PC-9 (cell line): ENCODE results near the gene WAPL. TPM values are rescaled to one million over a fixed set of nuclear protein-coding genes. Genes with fewer than 3 reads are reported as not detected.
"Not testable (repeated sequence)": the region's sequence is repeated elsewhere in the genome, so short reads cannot be mapped to it uniquely, and the experiment has no call there.

Experiments used
- BruUV-seq: library from RNA; stranded (reverse); fragments of 400-500 nt; replicated peaks from 2 replicates; lab custom pipeline; 2021; lab: Mats Ljungman, UMichigan
- CTCF ChIA-PET: fragments of 300-600 bp; sonication (Branson Sonifier 250); formaldehyde crosslinking; loops from one replicate; lab custom pipeline; 2022; ENCODE audit warnings: antibody characterized with exemption; lab: Charles Lee
- POLR2A ChIA-PET: fragments of 300-600 bp; sonication (Branson Sonifier 250); formaldehyde crosslinking; loops from one replicate; lab custom pipeline; 2022; ENCODE audit warnings: antibody characterized with exemption; ENCODE audit not compliant: unreplicated experiment; lab: Charles Lee
- DNase-seq, 2 experiments: peaks; one replicate each; pipeline versions ENCODE4 v3.0.0 to v3.0.0-alpha.2; 2015 to 2022; ENCODE audit warnings: mixed read lengths in 1 of 2
- H2AFZ ChIP-seq: fragments of 200-600 bp; sonication (generic); 2 replicates; pipeline ENCODE4 v1.8.1; 2017; ENCODE audit warnings: antibody characterized with exemption
- H3F3A ChIP-seq: fragments of 200-600 bp; sonication (generic); 2 replicates; pipeline ENCODE4 v1.8.1; 2017; ENCODE audit warnings: antibody characterized with exemption, mild to moderate bottlenecking, low read depth; ENCODE audit not compliant: insufficient read depth
- H3K27ac ChIP-seq: fragments of 200-600 bp; sonication (generic); 2 replicates; pipeline ENCODE4 v1.6.1; 2016; ENCODE audit warnings: mixed run types
- H3K27me3 ChIP-seq: fragments of 200-600 bp; sonication (generic); 2 replicates; pipeline ENCODE4 v1.6.1; 2016; ENCODE audit warnings: low read depth, mixed run types; ENCODE audit not compliant: insufficient read depth
- H3K36me3 ChIP-seq: fragments of 200-600 bp; sonication (generic); 2 replicates; pipeline ENCODE4 v1.6.1; 2016; ENCODE audit warnings: low read depth, mixed run types
- H3K4me1 ChIP-seq: fragments of 200-600 bp; sonication (generic); replicated peaks from 2 replicates; pipeline ENCODE4 v1.6.1; 2016; ENCODE audit warnings: mixed run types; ENCODE audit not compliant: insufficient read depth
- H3K4me2 ChIP-seq: fragments of 200-600 bp; sonication (generic); 2 replicates; pipeline ENCODE4 v1.6.1; 2017; ENCODE audit warnings: mixed run types
- H3K4me3 ChIP-seq: fragments of 200-600 bp; sonication (generic); 2 replicates; pipeline ENCODE4 v1.6.1; 2016; ENCODE audit warnings: mixed run types
- H3K79me2 ChIP-seq: fragments of 200-600 bp; sonication (generic); 2 replicates; pipeline ENCODE4 v1.6.1; 2017; ENCODE audit warnings: low read depth, mixed run types
- H3K9me2 ChIP-seq: fragments of 200-600 bp; sonication (generic); 2 replicates; pipeline ENCODE4 v1.8.1; 2017; ENCODE audit warnings: mild to moderate bottlenecking; ENCODE audit not compliant: insufficient read depth
- H3K9me3 ChIP-seq: fragments of 200-600 bp; sonication (generic); 2 replicates; pipeline ENCODE4 v1.8.1; 2016; ENCODE audit warnings: low read depth; ENCODE audit not compliant: insufficient read depth
- H4K20me1 ChIP-seq: fragments of 200-600 bp; sonication (generic); 2 replicates; pipeline ENCODE4 v1.8.1; 2017; ENCODE audit not compliant: insufficient read depth
- EZH2 ChIP-seq: fragments of 200-600 bp; sonication (generic); IDR thresholded peaks from 2 replicates; pipeline ENCODE4 v1.8.0; 2017; ENCODE audit warnings: antibody characterized with exemption, low read depth
- intact Hi-C: fragments of 100-400 bp; cut with micrococcal nuclease; formaldehyde crosslinking; loops from one replicate; pipeline ENCODE4 v1.10.0; 2022; ENCODE audit not compliant: unreplicated experiment
- total RNA-seq: library from RNA; stranded (reverse); gene quantifications from 2 replicates; pipeline ENCODE4 v1.2.3, GENCODE V29; 2021
- TF ChIP-seq, protein P1 (sequence below): fragments of 200-600 bp; sonication (generic); conservative IDR thresholded peaks from 2 replicates; pipeline ENCODE4 v1.6.1; 2017; ENCODE audit warnings: mixed run types, antibody characterized with exemption, mild to moderate bottlenecking, moderate library complexity

WAPL gene
- total RNA-seq, 1 experiment from 2014 or later = 20.9 TPM

DNA sequence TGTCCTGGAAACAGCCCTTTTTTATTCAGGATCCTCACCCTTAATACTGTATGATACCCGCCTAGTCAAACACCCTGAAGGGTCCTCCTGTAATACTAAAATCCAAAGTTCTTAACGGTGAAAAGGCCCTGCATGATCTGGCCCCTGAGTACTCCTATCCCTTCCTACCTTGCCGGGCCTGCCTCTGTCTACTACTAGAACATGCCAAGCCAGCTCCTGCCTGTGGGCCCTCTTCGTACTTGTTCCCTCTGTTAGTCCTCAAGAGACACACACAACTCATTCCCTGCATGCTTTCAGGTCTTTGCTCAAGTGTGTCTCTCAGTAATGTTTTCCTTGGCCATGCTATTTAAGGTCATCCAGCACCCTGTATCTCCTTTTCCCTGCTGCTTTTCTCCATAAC is 5.0 kb upstream of the WAPL start:
- peaks cover 9% of the 10 kb centered on the region for H3K4me1 ChIP-seq
- intact Hi-C loops = no loop called here
- POLR2A ChIA-PET = no interaction called here

GRCh38 chr10:86525713-86526112 is 4.1 kb upstream of the WAPL start:
- H3K4me2 ChIP-seq, BruUV-seq, H3K36me3 ChIP-seq, DNase-seq, H3F3A ChIP-seq, H4K20me1 ChIP-seq, H3K4me3 ChIP-seq, H3K27ac ChIP-seq, intact Hi-C loops, H3K4me1 ChIP-seq, H3K9me2 ChIP-seq, H2AFZ ChIP-seq, H3K27me3 ChIP-seq, H3K9me3 ChIP-seq: not testable (repeated sequence)
- H3K79me2 ChIP-seq = peaks cover 28% of the 10 kb centered on the region
- ChIA-PET POLR2A (interaction anchor here (0.6 kb wide), 2 partner anchors 93 to 103 kb away, joined by 3 to 5 read pairs; no protein-coding TSS in a partner anchor), CTCF (interaction anchor here (0.6 kb wide), 1 partner anchor 60 kb away, joined by 6 read pairs; no protein-coding TSS in a partner anchor)

More for the DNA sequence above, 5.0 kb upstream of the WAPL start:
- no peak overlapping the region for H3K27ac ChIP-seq
- no TSS peak for BruUV-seq
- no peaks in the 10 kb centered on the region for H3F3A ChIP-seq
- no peaks in the 10 kb centered on the region for H3K9me3 ChIP-seq
- no peaks in the 10 kb centered on the region for H4K20me1 ChIP-seq
- no peaks in the 10 kb centered on the region for H3K36me3 ChIP-seq
- H3K4me2 ChIP-seq = no peak overlapping the region
- H3K27me3 ChIP-seq = no peaks in the 10 kb centered on the region
- no peaks in the 10 kb centered on the region for H3K9me2 ChIP-seq
- TF ChIP-seq, protein P1, sequence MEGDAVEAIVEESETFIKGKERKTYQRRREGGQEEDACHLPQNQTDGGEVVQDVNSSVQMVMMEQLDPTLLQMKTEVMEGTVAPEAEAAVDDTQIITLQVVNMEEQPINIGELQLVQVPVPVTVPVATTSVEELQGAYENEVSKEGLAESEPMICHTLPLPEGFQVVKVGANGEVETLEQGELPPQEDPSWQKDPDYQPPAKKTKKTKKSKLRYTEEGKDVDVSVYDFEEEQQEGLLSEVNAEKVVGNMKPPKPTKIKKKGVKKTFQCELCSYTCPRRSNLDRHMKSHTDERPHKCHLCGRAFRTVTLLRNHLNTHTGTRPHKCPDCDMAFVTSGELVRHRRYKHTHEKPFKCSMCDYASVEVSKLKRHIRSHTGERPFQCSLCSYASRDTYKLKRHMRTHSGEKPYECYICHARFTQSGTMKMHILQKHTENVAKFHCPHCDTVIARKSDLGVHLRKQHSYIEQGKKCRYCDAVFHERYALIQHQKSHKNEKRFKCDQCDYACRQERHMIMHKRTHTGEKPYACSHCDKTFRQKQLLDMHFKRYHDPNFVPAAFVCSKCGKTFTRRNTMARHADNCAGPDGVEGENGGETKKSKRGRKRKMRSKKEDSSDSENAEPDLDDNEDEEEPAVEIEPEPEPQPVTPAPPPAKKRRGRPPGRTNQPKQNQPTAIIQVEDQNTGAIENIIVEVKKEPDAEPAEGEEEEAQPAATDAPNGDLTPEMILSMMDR = no peak
- no peak overlapping the region for H3K4me3 ChIP-seq
- CTCF ChIA-PET = no interaction called here
- no peak for DNase-seq
- peaks cover 20% of the 10 kb centered on the region for H3K79me2 ChIP-seq
- H2AFZ ChIP-seq = no peak overlapping the region

GRCh38 chr10:86524225-86524962 is 2.8 kb upstream of the WAPL start:
- intact Hi-C loops = no loop called here
- Histone ChIP-seq H3K9me2 (no peaks in the 10 kb centered on the region), H3F3A (no peaks in the 10 kb centered on the region), H3K79me2 (peaks cover 41% of the 10 kb centered on the region), H3K36me3 (no peaks in the 10 kb centered on the region), H3K9me3 (no peaks in the 10 kb centered on the region), H3K4me3 (no peak overlapping the region), H4K20me1 (peaks cover 13% of the 10 kb centered on the region), H3K27me3 (no peaks in the 10 kb centered on the region), H3K4me1 (peaks cover 20% of the 10 kb centered on the region), H2AFZ (no peak overlapping the region), H3K27ac (no peak overlapping the region), H3K4me2 (no peak overlapping the region)
- no TSS peak for BruUV-seq
- POLR2A ChIA-PET = no interaction called here
- DNase-seq = no peak
- TF ChIP-seq EZH2 = no peak
- TF ChIP-seq, protein P1 = no peak
- CTCF ChIA-PET = no interaction called here
